Rectal smooth muscle tissue (tissue), 1 donor: ENCODE measurements around the gene PLSCR3.

ENCODE experiments used
- H3K27ac ChIP-seq: one replicate; pipeline ENCODE4 v1.7.0; 2013; ENCODE audit warnings: low read depth, low read length, inconsistent platforms
- H3K27me3 ChIP-seq: one replicate; pipeline ENCODE4 v1.7.0; 2013; ENCODE audit warnings: low read length; ENCODE audit not compliant: control insufficient read depth, insufficient read depth
- H3K36me3 ChIP-seq: one replicate; pipeline ENCODE4 v1.7.0; 2013; ENCODE audit warnings: low read length; ENCODE audit not compliant: control insufficient read depth, insufficient read depth
- H3K4me1 ChIP-seq: one replicate; pipeline ENCODE4 v1.7.0; 2013; ENCODE audit warnings: low read length; ENCODE audit not compliant: control insufficient read depth, insufficient read depth
- H3K4me3 ChIP-seq: one replicate; pipeline ENCODE4 v1.7.0; 2013; ENCODE audit warnings: low read length
- H3K9ac ChIP-seq: one replicate; pipeline ENCODE4 v1.7.0; 2013; ENCODE audit warnings: low read length

PLSCR3 gene

DNA sequence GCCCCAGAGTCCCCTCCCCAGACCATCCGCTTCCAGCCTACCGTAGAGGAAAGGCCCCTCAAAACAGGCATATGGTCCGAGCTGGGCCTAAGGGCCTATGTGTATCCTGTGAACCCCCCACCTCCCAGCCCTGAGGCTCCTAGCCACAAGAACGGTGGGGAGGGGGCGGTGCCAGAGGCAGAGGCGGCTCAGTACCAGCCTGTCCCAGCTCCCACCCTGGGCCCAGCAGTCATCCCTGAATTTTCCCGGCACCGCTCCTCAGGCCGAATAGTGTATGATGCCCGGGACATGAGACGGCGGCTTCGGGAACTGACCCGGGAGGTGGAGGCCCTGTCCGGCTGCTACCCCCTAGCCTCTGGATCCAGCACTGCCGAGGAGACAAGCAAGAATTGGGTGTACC, 26.9 kb upstream of the PLSCR3 start:
- Histone ChIP-seq H3K27ac (no peak overlapping the region), H3K4me1 (no peaks in the 10 kb centered on the region), H3K36me3 (no peaks in the 10 kb centered on the region), H3K27me3 (no peaks in the 10 kb centered on the region), H3K4me3 (no peak overlapping the region), H3K9ac (no peak overlapping the region)

DNA sequence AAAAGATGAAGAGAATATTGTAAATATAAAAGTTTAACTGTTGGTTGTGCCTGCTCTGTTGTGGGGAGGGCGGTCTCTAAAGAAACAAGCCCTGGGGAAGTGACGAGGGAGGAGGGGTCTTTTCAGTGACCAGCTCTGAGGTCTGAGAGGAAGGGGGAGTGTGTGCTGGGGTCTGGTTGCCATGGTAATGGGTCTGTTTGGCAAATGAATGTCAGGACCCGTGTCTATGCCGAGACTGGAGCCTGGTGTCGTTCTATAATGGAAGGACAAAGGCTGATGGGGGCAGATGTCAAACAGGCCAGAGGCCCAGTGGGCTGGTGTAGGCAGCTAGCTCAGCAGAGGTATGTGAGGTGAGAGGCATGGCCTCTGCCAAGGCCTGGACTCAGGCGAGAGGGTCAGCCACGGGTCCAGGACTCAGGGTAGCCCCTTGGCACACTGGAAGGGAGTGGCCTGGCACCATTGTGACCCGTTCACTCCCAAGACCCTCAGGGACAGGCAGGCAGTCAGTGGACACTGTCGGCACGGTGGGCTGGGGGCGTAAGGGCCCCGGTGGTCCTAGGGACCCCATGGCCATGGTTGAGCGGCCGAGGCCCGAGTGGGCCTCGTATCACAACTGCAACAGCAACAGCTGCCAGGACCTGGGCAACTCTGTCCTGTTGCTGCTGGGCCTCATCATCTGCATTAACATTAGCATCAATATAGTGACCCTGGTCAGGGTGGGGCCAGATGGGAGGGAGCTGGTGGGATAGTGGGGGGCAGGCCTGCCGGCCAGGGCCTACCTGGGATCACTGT, 25.7 kb upstream of the PLSCR3 start, which contains the start of gene SPEM1:
Gene SPEM1, plus strand, starts transcription at position 506 of the 792 bp plus-strand sequence. Its CDS starts 61 bp downstream, at position 567.
- Histone ChIP-seq H3K27me3 (no peaks in the 10 kb centered on the region), H3K4me1 (no peaks in the 10 kb centered on the region), H3K27ac (no peak within 1 kb of the TSS), H3K36me3 (no peaks in the 10 kb centered on the region), H3K9ac (no peak within 1 kb of the TSS), H3K4me3 (no peak within 1 kb of the TSS)

DNA sequence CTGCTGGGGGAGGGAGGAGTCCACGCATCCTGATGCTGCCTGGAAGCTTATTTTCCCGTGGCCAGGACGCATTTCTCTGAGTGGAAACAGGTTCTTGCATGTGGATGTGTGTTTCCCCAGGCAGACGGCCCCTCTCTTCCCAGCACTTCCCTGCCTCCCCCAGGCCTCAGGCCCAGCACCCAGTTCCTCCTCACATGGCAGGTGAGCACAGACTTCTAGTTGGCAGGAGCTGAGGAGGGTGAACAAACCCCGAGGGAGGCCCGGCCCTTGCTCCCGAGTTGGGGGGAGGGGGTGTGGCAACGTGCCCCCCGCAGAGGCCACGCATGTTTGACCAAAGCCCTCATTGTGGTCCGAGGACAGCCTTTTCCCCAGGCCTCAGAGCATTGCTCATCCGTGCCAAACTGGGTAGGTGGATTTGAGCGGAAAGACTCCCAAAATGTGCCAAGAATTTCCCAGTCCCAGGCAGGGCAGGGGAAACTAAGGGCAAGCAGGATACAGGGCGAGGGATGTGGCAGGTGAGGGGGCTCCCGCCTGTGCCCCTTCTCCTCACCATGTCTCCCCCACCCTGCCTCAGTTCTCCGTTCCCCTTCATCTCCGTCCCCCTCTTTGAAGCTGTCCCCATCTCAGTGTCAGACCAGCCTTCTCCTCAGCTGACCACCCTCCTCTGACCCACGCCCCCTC, 24.3 kb upstream of the PLSCR3 start:
- Histone ChIP-seq H3K4me1 (no peaks in the 10 kb centered on the region), H3K9ac (no peak overlapping the region), H3K36me3 (no peaks in the 10 kb centered on the region), H3K4me3 (no peak overlapping the region), H3K27ac (no peak overlapping the region), H3K27me3 (no peaks in the 10 kb centered on the region)

DNA sequence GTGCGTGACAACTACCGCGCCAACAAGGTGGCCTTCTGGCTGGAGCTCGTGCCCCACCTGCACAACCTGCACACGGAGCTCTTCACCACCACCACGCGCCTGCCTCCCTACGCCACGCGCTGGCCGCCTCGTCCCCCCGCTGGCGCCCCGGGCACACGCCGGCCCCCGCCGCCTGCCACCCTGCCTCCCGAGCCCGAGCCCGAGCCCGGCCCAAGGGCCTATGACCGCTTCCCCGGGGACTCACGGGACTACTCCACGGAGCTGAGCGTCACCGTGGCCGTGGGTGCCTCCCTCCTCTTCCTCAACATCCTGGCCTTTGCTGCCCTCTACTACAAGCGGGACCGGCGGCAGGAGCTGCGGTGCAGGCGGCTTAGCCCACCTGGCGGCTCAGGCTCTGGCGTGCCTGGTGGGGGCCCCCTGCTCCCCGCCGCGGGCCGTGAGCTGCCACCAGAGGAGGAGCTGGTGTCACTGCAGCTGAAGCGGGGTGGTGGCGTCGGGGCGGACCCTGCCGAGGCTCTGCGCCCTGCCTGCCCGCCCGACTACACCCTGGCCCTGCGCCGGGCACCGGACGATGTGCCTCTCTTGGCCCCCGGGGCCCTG, 22.8 kb upstream of the PLSCR3 start:
- Histone ChIP-seq H3K9ac (no peak overlapping the region), H3K27ac (no peak overlapping the region), H3K4me3 (no peak overlapping the region), H3K27me3 (no peaks in the 10 kb centered on the region), H3K4me1 (no peaks in the 10 kb centered on the region), H3K36me3 (no peaks in the 10 kb centered on the region)

DNA sequence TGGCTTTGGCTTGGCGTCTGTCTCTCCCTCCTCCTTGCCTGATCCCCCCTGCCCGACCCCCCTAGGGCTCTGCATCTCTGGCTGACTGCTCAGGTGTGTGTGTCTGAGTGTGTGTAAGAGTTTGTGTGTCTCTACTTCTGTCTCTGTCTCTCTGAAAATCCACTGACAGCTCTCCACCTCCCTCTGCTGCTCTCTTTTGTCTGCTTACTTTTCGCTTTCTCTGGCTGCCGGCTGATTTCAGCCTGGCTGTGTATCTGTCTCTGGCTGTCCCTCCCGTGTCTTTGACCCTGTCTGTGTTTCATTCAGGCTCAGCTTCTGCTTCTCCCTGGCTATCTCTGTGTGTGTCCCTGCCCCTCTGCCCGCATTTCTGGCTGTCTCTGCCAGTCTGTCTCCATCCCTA, 22.0 kb upstream of the PLSCR3 start:
- H3K36me3 ChIP-seq = no peaks in the 10 kb centered on the region

DNA sequence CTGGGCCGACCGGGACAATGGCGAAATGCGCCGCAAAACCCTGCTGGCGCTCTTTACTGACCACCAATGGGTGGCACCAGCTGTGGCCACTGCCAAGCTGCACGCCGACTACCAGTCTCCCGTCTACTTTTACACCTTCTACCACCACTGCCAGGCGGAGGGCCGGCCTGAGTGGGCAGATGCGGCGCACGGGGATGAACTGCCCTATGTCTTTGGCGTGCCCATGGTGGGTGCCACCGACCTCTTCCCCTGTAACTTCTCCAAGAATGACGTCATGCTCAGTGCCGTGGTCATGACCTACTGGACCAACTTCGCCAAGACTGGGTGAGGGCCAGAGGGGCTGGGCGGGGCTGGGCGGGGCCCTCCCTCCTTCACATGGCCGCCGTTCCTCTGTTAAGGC, 21.5 kb upstream of the PLSCR3 start:
- Histone ChIP-seq H3K27ac (no peak overlapping the region), H3K9ac (no peak overlapping the region), H3K27me3 (no peaks in the 10 kb centered on the region), H3K4me3 (no peak overlapping the region), H3K4me1 (no peaks in the 10 kb centered on the region), H3K36me3 (no peaks in the 10 kb centered on the region)

More for the DNA sequence above, 22.0 kb upstream of the PLSCR3 start:
- Histone ChIP-seq H3K4me1 (no peaks in the 10 kb centered on the region), H3K27ac (no peak overlapping the region), H3K27me3 (no peaks in the 10 kb centered on the region), H3K9ac (no peak overlapping the region), H3K4me3 (no peak overlapping the region)

DNA sequence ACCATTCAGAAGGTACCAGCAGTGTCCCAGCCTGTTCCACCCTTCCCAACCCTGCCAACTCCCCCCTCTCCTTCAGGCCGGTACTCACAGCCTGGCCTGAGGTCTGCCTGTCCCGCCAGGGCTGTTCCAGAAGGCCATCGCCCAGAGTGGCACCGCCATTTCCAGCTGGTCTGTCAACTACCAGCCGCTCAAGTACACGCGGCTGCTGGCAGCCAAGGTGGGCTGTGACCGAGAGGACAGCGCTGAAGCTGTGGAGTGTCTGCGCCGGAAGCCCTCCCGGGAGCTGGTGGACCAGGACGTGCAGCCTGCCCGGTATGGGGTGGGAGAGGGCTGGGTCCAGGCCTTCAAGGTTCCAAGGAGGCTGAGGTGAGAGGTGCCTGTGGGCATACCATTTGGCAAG, 20.5 kb upstream of the PLSCR3 start:
- Histone ChIP-seq H3K4me3 (no peak overlapping the region), H3K9ac (no peak overlapping the region), H3K36me3 (peaks cover 4% of the 10 kb centered on the region), H3K27me3 (peaks cover 2% of the 10 kb centered on the region), H3K27ac (no peak overlapping the region), H3K4me1 (no peaks in the 10 kb centered on the region)

DNA sequence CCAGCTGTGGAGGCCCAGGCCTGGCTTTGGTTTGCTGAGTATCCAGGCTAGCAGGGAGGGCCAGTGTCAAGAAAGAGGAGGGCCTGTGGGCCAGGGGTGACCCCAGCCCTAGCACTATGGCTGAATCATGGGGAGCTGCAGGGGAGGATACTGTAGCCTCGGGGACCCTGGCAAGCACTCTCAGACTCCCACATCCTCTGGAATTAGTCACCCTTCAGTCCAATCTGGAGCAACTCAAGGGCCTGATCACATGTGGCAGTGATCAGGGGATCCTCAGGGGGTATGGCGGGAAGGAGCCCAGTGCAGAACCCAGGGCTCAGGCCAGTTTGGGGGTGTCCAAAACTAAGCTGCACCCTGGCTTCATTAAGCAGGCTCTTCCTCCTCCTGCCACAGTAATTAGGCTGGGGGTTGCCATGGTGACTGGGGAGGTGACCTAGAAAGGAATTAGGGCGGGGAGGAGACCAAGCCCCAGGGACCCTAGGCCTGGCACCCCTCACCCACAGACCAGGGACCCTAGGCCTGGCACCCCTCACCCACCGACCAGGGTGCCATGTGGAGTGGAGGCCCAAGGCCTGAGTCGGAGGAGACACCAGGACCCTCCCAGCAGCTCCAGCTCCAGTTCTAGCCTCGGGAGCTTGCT, 19.1 kb upstream of the PLSCR3 start:
- Histone ChIP-seq H3K9ac (no peak overlapping the region), H3K27ac (no peak overlapping the region)

DNA sequence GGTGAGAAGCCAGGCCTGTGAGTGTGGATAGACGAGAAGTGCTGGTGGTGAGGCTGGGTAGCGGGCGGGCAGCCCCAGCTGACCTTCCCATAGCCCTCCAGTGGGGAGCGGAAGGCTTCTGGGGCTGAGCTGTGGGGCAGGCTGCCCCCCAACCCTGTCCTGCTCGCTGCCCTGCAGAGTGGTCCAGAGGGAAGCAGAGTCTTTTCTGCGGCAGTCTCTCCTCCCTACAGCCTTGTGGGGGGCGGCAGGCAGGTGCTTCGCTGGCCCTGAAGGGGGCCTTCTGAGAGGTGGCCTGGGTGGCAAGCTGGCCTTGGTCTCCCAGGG, 17.1 kb upstream of the PLSCR3 start:
- H3K9ac ChIP-seq = no peak overlapping the region
- no peak overlapping the region for H3K27ac ChIP-seq
- peaks cover 4% of the 10 kb centered on the region for H3K27me3 ChIP-seq
- no peak overlapping the region for H3K4me3 ChIP-seq
- H3K4me1 ChIP-seq = no peaks in the 10 kb centered on the region
- H3K36me3 ChIP-seq = peaks cover 6% of the 10 kb centered on the region

More for the DNA sequence above, 19.1 kb upstream of the PLSCR3 start:
- Histone ChIP-seq H3K27me3 (peaks cover 2% of the 10 kb centered on the region), H3K36me3 (peaks cover 6% of the 10 kb centered on the region), H3K4me3 (no peak overlapping the region), H3K4me1 (no peaks in the 10 kb centered on the region)

DNA sequence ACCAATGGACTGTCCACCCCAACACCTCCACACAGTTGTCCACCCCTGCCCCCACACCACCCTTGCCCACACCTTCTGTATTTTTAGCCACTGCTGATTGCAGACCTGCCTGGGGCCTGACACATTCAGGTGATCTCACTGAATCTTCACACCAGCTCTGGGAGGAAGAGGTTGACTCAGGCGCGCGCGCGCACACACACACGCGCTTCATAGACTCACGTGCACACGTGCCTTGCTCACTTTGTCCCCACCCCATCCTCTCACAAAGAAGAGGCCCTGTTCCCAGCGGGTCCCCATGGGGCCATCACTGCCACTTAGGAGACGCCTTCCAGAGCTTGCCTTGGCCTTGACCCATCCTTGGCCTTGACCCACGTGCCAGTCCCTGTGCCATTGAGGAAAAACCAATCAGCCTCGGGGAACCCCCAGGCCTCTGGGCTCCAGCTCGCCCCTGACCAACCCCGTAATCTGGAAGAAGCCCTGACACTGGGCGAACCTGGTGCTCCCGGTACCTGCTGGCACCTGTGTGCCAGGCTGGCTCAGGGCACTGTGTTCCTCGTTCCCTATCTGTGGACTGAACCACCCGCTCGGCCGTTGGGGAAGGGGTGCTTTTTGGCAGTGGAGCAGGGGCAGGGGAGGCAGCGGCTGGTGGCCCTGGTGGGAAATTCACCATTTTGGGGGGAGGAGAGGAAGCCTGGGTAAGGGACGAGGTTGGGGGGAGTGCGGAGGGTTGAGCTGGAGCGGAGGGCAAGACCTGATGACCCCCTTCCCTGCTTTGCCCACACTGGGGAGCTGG, 16.5 kb upstream of the PLSCR3 start:
- H3K36me3 ChIP-seq = peaks cover 6% of the 10 kb centered on the region
- H3K4me3 ChIP-seq = no peak overlapping the region
- H3K27me3 ChIP-seq = peaks cover 4% of the 10 kb centered on the region
- H3K27ac ChIP-seq = no peak overlapping the region
- H3K9ac ChIP-seq = no peak overlapping the region
- H3K4me1 ChIP-seq = peaks cover 5% of the 10 kb centered on the region

DNA sequence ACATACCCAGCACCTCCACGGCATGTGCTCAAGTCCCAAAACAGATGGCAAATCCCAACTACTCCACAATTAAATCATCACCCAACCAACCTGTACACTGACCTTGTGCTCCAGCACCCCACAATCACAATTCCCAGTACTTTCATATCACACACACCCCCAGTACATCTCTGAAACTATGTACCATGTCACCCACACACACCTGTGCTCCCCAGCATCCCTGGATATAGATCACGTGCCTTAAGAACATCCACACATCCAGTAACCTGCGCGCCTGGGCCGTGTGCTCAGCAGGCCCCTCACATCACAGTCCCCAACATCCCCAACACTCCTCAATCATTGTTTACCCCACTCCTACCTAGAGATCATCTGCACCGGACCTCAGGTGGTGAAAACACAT, 15.4 kb upstream of the PLSCR3 start:
- Histone ChIP-seq H3K9ac (no peak overlapping the region), H3K36me3 (peaks cover 6% of the 10 kb centered on the region)

DNA sequence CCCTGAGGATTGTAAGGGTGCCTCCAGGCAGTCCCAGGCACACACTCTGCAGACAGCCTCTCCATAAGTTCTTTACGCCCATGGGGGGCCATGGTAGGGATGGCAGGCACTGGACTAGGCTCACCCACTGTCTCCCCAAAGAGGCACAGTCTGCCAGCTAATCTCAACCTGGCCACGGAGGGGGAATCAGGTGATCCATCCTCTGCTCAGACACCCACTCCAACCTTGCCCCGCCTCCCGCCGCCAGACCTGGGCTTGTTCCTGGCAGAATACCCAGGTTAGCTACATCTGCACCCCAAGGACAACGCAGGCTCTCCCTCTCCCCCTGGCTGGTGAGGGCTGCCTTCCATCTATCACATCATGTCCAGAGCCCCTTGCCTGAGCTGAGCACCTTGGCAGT, 14.5 kb upstream of the PLSCR3 start:
- Histone ChIP-seq H3K9ac (no peak overlapping the region), H3K4me3 (no peak overlapping the region), H3K27ac (no peak overlapping the region), H3K4me1 (peaks cover 5% of the 10 kb centered on the region), H3K27me3 (peaks cover 4% of the 10 kb centered on the region), H3K36me3 (peaks cover 6% of the 10 kb centered on the region)

More for the DNA sequence above, 15.4 kb upstream of the PLSCR3 start:
- H3K4me1 ChIP-seq = peaks cover 5% of the 10 kb centered on the region
- H3K27me3 ChIP-seq = peaks cover 4% of the 10 kb centered on the region
- no peak overlapping the region for H3K4me3 ChIP-seq
- no peak overlapping the region for H3K27ac ChIP-seq
